BLaER1 (cell line): ENCODE data around the gene ZNF70.
A peak's percentile ranks its signal among the peaks of the same experiment; 100 is the strongest.

Experiments used
- H3K27ac ChIP-seq: shearing (Covaris generic); formaldehyde crosslinking; 2 replicates; pipeline ENCODE4 v1.8.1; 2022
- H3K27me3 ChIP-seq: shearing (Covaris generic); formaldehyde crosslinking; 2 replicates; pipeline ENCODE4 v1.8.1; 2022
- H3K36me3 ChIP-seq: shearing (Covaris generic); formaldehyde crosslinking; 2 replicates; pipeline ENCODE4 v1.8.1; 2022
- H3K4me1 ChIP-seq: shearing (Covaris generic); formaldehyde crosslinking; 2 replicates; pipeline ENCODE4 v1.8.1; 2022
- H3K4me2 ChIP-seq: shearing (Covaris generic); formaldehyde crosslinking; 2 replicates; pipeline ENCODE4 v1.8.1; 2022
- H3K4me3 ChIP-seq: shearing (Covaris generic); formaldehyde crosslinking; 2 replicates; pipeline ENCODE4 v1.8.1; 2022
- H3K9ac ChIP-seq: shearing (Covaris generic); formaldehyde crosslinking; 2 replicates; pipeline ENCODE4 v1.8.1; 2022
- H3K9me3 ChIP-seq: shearing (Covaris generic); formaldehyde crosslinking; 2 replicates; pipeline ENCODE4 v1.8.1; 2022
- H4K20me1 ChIP-seq: shearing (Covaris generic); formaldehyde crosslinking; 2 replicates; pipeline ENCODE4 v1.8.1; 2022
- Cebpa-rat ChIP-seq: shearing (Covaris generic); IDR thresholded peaks from 2 replicates; pipeline ENCODE4 v1.8.1; 2022

ZNF70 gene

GRCh38 chr22:23786752-23787599 is 36.1 kb upstream of the ZNF70 start, which contains the start of gene SMARCB1:
TSS of gene SMARCB1 (plus strand) at chr22:23786966. CDS start at chr22:23787170, 204 bp downstream.
- Histone ChIP-seq H3K36me3 (peaks cover 55% of the 10 kb centered on the region), H3K4me2 (peak within 1 kb of the TSS; percentile 84), H3K27me3 (no peaks in the 10 kb centered on the region), H3K9me3 (no peaks in the 10 kb centered on the region), H4K20me1 (peaks cover 48% of the 10 kb centered on the region), H3K9ac (peak within 1 kb of the TSS; percentile 100), H3K4me1 (peaks cover 91% of the 10 kb centered on the region), H3K27ac (peak within 1 kb of the TSS; percentile 100), H3K4me3 (peak within 1 kb of the TSS; percentile 90)
- no peak for TF ChIP-seq Cebpa-rat

DNA sequence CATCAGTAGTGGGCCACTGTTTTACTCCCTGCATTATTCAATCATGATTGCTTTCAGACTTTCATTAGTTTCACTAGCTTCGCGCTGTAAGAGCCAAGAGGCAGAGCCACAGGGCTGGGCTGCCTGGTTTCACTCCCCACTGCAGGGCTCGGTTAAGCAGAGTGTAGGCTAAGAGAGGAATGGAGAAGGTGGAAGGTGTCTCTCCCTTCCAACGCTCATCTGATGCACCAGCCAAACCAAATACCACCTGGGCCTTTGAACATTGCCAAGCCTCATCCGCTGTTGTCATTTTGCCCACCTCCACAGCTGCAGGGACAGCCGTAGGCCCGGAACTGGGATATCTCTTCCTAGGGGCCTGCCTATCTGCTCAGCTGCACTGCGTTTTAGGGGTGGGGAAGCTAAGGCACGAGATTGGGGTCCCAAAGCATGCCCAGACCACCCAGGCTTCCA is 35.4 kb upstream of the ZNF70 start:
- H3K27me3 ChIP-seq: no peaks in the 10 kb centered on the region
- H3K9ac ChIP-seq: peak overlapping the region; percentile 100
- H3K36me3 ChIP-seq: peaks cover 55% of the 10 kb centered on the region
- peak overlapping the region; percentile 90 for H3K4me3 ChIP-seq
- no peak for TF ChIP-seq Cebpa-rat
- peaks cover 91% of the 10 kb centered on the region for H3K4me1 ChIP-seq
- peak overlapping the region; percentile 84 for H3K4me2 ChIP-seq
- peak overlapping the region; percentile 100 for H3K27ac ChIP-seq
- H3K9me3 ChIP-seq: no peaks in the 10 kb centered on the region
- peaks cover 41% of the 10 kb centered on the region for H4K20me1 ChIP-seq

DNA sequence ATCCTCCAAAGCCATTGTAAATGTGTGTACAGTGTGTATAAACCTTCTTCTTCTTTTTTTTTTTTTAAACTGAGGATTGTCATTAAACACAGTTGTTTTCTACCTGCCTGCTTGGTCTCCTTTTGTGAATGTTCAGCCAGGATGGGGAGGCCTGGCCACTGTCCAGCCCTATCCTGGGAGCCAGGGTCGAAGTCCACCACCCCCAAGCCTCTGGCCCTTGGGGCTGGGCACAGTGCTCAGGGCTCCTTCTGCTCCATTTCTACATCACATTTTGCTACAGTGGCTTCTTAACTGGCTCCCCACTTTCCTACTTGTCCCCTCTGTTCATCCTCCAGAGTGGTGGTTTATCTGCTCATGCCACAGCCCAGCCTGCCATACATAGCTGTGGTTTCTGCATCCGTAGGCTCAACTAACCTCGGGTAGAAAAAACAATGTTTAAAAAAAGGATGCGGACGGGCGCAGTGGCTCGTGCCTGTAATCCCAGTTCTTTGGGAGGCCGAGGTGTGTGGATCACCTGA is 33.4 kb upstream of the ZNF70 start:
- peaks cover 74% of the 10 kb centered on the region for H3K4me1 ChIP-seq
- H3K9me3 ChIP-seq: no peaks in the 10 kb centered on the region
- peaks cover 21% of the 10 kb centered on the region for H4K20me1 ChIP-seq
- peaks cover 56% of the 10 kb centered on the region for H3K36me3 ChIP-seq
- peak overlapping the region; percentile 100 for H3K27ac ChIP-seq
- no peaks in the 10 kb centered on the region for H3K27me3 ChIP-seq
- peak overlapping the region; percentile 52 for H3K9ac ChIP-seq
- no peak for TF ChIP-seq Cebpa-rat
- peak overlapping the region; percentile 38; the same call in 1 of the 2 replicates for H3K4me3 ChIP-seq
- peak overlapping the region; percentile 84 for H3K4me2 ChIP-seq

DNA sequence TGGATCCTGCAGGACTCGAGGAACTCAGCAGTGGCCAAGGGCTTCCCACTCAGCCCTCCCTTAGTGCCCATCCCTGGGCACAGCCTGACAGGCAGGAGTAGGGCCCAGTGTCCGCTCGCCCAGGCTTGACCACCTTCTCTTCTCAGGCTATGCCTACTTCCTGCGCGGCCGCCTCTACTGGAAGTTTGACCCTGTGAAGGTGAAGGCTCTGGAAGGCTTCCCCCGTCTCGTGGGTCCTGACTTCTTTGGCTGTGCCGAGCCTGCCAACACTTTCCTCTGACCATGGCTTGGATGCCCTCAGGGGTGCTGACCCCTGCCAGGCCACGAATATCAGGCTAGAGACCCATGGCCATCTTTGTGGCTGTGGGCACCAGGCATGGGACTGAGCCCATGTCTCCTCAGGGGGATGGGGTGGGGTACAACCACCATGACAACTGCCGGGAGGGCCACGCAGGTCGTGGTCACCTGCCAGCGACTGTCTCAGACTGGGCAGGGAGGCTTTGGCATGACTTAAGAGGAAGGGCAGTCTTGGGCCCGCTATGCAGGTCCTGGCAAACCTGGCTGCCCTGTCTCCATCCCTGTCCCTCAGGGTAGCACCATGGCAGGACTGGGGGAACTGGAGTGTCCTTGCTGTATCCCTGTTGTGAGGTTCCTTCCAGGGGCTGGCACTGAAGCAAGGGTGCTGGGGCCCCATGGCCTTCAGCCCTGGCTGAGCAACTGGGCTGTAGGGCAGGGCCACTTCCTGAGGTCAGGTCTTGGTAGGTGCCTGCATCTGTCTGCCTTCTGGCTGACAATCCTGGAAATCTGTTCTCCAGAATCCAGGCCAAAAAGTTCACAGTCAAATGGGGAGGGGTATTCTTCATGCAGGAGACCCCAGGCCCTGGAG is 32.6 kb upstream of the ZNF70 start:
- H3K4me2 ChIP-seq: peak overlapping the region; percentile 84
- peak overlapping the region; percentile 100 for H3K27ac ChIP-seq
- H3K36me3 ChIP-seq: peaks cover 55% of the 10 kb centered on the region
- H3K9me3 ChIP-seq: no peaks in the 10 kb centered on the region
- peak overlapping the region; percentile 52 for H3K9ac ChIP-seq
- peaks cover 68% of the 10 kb centered on the region for H3K4me1 ChIP-seq
- no peak for TF ChIP-seq Cebpa-rat
- H3K27me3 ChIP-seq: no peaks in the 10 kb centered on the region
- H3K4me3 ChIP-seq: 0 out of 2 replicates have a peak overlapping the region, but pooled peaks have one; percentile 38
- peaks cover 13% of the 10 kb centered on the region for H4K20me1 ChIP-seq

DNA sequence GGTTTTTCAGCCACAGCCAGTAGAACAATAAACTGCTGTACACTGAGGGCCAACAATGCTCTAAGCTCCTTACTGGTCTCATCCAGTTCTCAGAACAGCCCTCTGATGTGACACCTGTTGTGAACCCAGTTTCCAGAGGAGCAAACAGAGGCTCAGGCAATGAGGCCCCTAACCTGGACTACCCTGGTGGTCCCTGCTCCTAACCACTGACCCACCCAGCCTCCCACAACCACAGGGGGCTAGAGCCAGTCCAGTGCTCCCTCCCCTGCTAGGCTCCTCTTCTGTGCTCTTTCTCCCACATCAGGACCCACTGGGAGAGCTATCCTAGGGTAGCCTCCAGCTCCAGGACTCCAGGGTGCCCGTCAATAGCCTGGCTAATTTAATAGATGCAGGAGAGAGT is 31.8 kb upstream of the ZNF70 start:
- peak overlapping the region; percentile 84 for H3K4me2 ChIP-seq
- H3K36me3 ChIP-seq: peaks cover 52% of the 10 kb centered on the region
- peaks cover 68% of the 10 kb centered on the region for H3K4me1 ChIP-seq
- H3K9me3 ChIP-seq: no peaks in the 10 kb centered on the region
- H4K20me1 ChIP-seq: peaks cover 5% of the 10 kb centered on the region
- no peak overlapping the region for H3K4me3 ChIP-seq
- no peak for TF ChIP-seq Cebpa-rat
- H3K9ac ChIP-seq: peak overlapping the region; percentile 52
- H3K27me3 ChIP-seq: no peaks in the 10 kb centered on the region
- H3K27ac ChIP-seq: peak overlapping the region; percentile 100

DNA sequence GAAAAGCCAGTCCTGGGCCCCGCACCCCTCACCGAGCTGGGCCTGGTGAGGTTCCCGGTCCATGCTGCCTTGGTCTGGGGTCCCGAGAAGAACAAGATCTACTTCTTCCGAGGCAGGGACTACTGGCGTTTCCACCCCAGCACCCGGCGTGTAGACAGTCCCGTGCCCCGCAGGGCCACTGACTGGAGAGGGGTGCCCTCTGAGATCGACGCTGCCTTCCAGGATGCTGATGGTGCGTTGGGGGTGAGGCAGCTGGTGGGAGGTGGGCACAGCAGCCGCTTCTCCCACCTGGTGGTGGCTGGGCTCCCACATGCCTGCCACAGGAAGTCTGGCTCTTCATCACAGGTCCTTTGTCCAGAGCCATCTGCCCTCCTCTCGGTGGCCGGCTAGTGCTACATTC is 31.3 kb upstream of the ZNF70 start:
- H3K27me3 ChIP-seq: no peaks in the 10 kb centered on the region
- H3K9ac ChIP-seq: 0 out of 2 replicates have a peak overlapping the region, but pooled peaks have one; percentile 52
- 0 out of 2 replicates have a peak overlapping the region, but pooled peaks have one; percentile 84 for H3K4me2 ChIP-seq
- H3K4me1 ChIP-seq: peaks cover 72% of the 10 kb centered on the region
- no peak for TF ChIP-seq Cebpa-rat
- peak overlapping the region; percentile 100 for H3K27ac ChIP-seq
- no peaks in the 10 kb centered on the region for H3K9me3 ChIP-seq
- peaks cover 52% of the 10 kb centered on the region for H3K36me3 ChIP-seq
- H4K20me1 ChIP-seq: peaks cover under 1% of the 10 kb centered on the region; the same call in 1 of the 2 replicates
- no peak overlapping the region for H3K4me3 ChIP-seq

DNA sequence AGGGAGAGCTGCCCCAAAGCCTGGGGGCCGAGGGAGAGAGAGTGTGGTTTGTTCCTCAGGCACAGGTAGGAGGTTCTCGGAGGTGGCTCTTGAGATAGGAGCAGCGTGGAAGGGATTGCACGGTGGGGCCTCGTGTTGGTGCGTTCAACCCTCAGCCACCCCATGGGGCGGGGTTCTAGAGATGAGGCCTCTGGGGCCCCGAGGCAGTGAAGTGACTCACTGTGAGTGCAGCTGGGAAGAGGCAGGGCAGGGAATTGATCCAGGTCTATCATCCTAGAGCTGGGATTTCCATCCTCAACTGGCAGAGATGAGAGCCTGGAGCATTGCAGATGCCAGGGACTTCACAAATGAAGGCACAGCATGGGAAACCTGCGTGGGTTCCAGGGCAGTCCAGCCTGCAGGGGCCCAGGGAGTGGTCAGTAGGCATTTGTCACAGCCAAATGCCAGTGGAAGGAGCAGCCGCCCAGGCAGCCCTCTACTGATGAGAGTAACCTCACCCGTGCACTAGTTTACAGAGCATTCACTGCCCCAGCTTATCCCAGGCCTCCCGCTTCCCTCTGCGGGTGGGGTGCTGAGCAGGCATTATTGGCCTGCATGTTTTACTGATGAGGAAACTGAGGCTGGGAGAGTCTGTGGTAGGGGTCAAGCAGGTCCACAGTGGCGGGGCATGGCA is 30.7 kb upstream of the ZNF70 start:
- peaks cover 52% of the 10 kb centered on the region for H3K36me3 ChIP-seq
- H3K4me1 ChIP-seq: peaks cover 78% of the 10 kb centered on the region
- no peak overlapping the region for H3K4me3 ChIP-seq
- H4K20me1 ChIP-seq: no peaks in the 10 kb centered on the region
- no peaks in the 10 kb centered on the region for H3K9me3 ChIP-seq
- H3K27ac ChIP-seq: peak overlapping the region; percentile 100
- peak overlapping the region; percentile 6; the same call in 1 of the 2 replicates for H3K9ac ChIP-seq
- TF ChIP-seq Cebpa-rat: no peak
- H3K27me3 ChIP-seq: no peaks in the 10 kb centered on the region
- 0 out of 2 replicates have a peak overlapping the region, but pooled peaks have one; percentile 84 for H3K4me2 ChIP-seq

GRCh38 chr22:23781065-23781464 is 30.2 kb upstream of the ZNF70 start:
- Histone ChIP-seq H3K9ac (peak overlapping the region; percentile 6; the same call in 1 of the 2 replicates), H3K4me1 (peaks cover 78% of the 10 kb centered on the region), H3K9me3 (no peaks in the 10 kb centered on the region), H3K27me3 (no peaks in the 10 kb centered on the region), H4K20me1 (peaks cover 4% of the 10 kb centered on the region), H3K4me2 (no peak overlapping the region), H3K36me3 (peaks cover 52% of the 10 kb centered on the region), H3K4me3 (no peak overlapping the region), H3K27ac (peak overlapping the region; percentile 30; the same call in 1 of the 2 replicates)
- no peak for TF ChIP-seq Cebpa-rat
